GM19468 (cell line): ENCODE measurements around the gene SLC30A2.

Experiments
- ATAC-seq: cut with Tn5 transposase; IDR thresholded peaks from one replicate; pipeline ENCODE4 v1.9.1; 2021; ENCODE audit warnings: mild to moderate bottlenecking, moderate library complexity, moderate number of reproducible peaks; ENCODE audit not compliant: unreplicated experiment; ENCODE audit errors: extremely low read depth

Gene SLC30A2

GRCh38 chr1:26044414-26044813 is 1.5 kb downstream of the SLC30A2 start:
- ATAC-seq = no peak

- no peak for ATAC-seq
Measured at GRCh38 chr1:26043765-26044164, 2.2 kb downstream of the SLC30A2 start.

- ATAC-seq = no peak
Measured at GRCh38 chr1:26041978-26042377, 3.9 kb downstream of the SLC30A2 start.

GRCh38 chr1:26041401-26041800 is 4.5 kb downstream of the SLC30A2 start:
- no peak for ATAC-seq

- ATAC-seq = no peak
Measured at GRCh38 chr1:26038904-26039303, 7.0 kb downstream of the SLC30A2 start.

GRCh38 chr1:26038477-26038876 is 7.4 kb downstream of the SLC30A2 start:
- no peak for ATAC-seq

- ATAC-seq = no peak
Measured at GRCh38 chr1:26037904-26038303, 8.0 kb downstream of the SLC30A2 start.

- no peak for ATAC-seq
Measured at GRCh38 chr1:26036756-26037281, 9.1 kb downstream of the SLC30A2 start.

GRCh38 chr1:26035959-26036755 is 9.8 kb downstream of the SLC30A2 start:
- ATAC-seq = peak; percentile 51

GRCh38 chr1:26035203-26035958 is 10.5 kb downstream of the SLC30A2 start:
- ATAC-seq = peak; percentile 40

GRCh38 chr1:26034504-26035202 is 11.3 kb downstream of the SLC30A2 start:
- no peak for ATAC-seq

- no peak for ATAC-seq
Measured at GRCh38 chr1:26032656-26033357, 13.1 kb downstream of the SLC30A2 start.

GRCh38 chr1:26031611-26032220 is 14.2 kb downstream of the SLC30A2 start:
- ATAC-seq = no peak

GRCh38 chr1:26031196-26031595 is 14.7 kb downstream of the SLC30A2 start:
- ATAC-seq = no peak

- no peak for ATAC-seq
Measured at GRCh38 chr1:26029864-26030481, 15.9 kb downstream of the SLC30A2 start.

- ATAC-seq = no peak
Measured at GRCh38 chr1:26029054-26029863, 16.7 kb downstream of the SLC30A2 start.

- no peak for ATAC-seq
Measured at GRCh38 chr1:26028490-26028980, 17.4 kb downstream of the SLC30A2 start.
